Breast epithelium (tissue), 3 donors: ENCODE data around the gene HJURP.

Experiments used
- POLR2A ChIP-seq: fragments of 450-650 bp; IDR thresholded peaks from one replicate; pipeline ENCODE4 v1.6.1; 2016; ENCODE audit warnings: antibody characterized with exemption, mild to moderate bottlenecking, moderate library complexity
- POLR2AphosphoS5 ChIP-seq, 3 donors: sonication (generic); formaldehyde crosslinking; IDR thresholded peaks; one replicate each; pipeline ENCODE4 v1.6.1; 2017; ENCODE audit warnings: antibody characterized with exemption in 3 of 3
- TF ChIP-seq, protein P1 (sequence below), 3 donors: fragments of 450-650 bp; IDR thresholded peaks; one replicate each; pipeline ENCODE4 v1.5.1; 2016 to 2017; ENCODE audit warnings: antibody characterized with exemption in 3 of 3, mild to moderate bottlenecking in 3 of 3, moderate library complexity in 3 of 3

GRCh38 chr2:233796254-233796653 lies 58.1 kb downstream of the HJURP start:
- TF ChIP-seq POLR2A (no peak), POLR2AphosphoS5 (IDR thresholded peaks at IDR 0.05) (no peak)
- TF ChIP-seq, protein P1, sequence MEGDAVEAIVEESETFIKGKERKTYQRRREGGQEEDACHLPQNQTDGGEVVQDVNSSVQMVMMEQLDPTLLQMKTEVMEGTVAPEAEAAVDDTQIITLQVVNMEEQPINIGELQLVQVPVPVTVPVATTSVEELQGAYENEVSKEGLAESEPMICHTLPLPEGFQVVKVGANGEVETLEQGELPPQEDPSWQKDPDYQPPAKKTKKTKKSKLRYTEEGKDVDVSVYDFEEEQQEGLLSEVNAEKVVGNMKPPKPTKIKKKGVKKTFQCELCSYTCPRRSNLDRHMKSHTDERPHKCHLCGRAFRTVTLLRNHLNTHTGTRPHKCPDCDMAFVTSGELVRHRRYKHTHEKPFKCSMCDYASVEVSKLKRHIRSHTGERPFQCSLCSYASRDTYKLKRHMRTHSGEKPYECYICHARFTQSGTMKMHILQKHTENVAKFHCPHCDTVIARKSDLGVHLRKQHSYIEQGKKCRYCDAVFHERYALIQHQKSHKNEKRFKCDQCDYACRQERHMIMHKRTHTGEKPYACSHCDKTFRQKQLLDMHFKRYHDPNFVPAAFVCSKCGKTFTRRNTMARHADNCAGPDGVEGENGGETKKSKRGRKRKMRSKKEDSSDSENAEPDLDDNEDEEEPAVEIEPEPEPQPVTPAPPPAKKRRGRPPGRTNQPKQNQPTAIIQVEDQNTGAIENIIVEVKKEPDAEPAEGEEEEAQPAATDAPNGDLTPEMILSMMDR (IDR thresholded peaks at IDR 0.05) = no peak
